ENCODE results near the gene FAM200A.
"Not testable (repeated sequence)": the region's sequence is repeated elsewhere in the genome, so short reads cannot be mapped to it uniquely, and the experiment has no call there.

DNA sequence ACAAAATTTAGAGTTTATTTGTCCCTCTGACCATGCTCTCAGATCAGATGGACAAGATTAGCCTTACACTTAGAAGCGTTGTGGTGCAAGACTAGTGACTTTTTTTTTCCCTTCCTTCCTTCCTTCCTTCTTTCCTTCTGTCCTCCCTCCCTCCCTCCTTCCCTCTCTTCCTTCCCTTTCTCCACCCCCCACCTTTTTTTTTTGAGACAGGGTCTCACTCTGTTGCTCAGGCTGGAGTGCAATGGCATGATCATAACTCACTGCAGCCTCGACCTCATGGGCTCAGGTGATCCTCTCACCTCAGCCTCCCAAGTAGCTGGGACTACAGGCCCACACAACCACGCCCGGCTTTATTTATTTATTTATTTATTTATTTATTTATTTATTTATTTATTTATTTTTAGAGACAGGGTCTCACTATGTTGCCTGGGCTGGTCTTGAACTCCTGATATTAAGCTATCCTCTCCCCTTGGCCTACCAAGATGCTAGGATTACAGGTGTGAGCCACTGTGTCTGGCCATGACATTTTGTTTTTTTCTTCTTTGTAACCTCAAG, 28.9 kb upstream of the FAM200A start:
- not testable (repeated sequence) for TF ChIP-seq POLR2A, POLR2AphosphoS5 (IDR thresholded peaks at IDR 0.05)
- TF ChIP-seq, protein P1, sequence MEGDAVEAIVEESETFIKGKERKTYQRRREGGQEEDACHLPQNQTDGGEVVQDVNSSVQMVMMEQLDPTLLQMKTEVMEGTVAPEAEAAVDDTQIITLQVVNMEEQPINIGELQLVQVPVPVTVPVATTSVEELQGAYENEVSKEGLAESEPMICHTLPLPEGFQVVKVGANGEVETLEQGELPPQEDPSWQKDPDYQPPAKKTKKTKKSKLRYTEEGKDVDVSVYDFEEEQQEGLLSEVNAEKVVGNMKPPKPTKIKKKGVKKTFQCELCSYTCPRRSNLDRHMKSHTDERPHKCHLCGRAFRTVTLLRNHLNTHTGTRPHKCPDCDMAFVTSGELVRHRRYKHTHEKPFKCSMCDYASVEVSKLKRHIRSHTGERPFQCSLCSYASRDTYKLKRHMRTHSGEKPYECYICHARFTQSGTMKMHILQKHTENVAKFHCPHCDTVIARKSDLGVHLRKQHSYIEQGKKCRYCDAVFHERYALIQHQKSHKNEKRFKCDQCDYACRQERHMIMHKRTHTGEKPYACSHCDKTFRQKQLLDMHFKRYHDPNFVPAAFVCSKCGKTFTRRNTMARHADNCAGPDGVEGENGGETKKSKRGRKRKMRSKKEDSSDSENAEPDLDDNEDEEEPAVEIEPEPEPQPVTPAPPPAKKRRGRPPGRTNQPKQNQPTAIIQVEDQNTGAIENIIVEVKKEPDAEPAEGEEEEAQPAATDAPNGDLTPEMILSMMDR (IDR thresholded peaks at IDR 0.05) = not testable (repeated sequence)
